ENCODE data around the gene HERC3. TPM values are rescaled to one million over a fixed set of nuclear protein-coding genes. Genes with fewer than 3 reads are reported as not detected.

Gene HERC3
- total and polyA plus RNA-seq, 10 of the 15 experiments (the other 5 are each of a cell fraction or from before 2014, with no cell fraction given), result 0.52 to 18.2 (median 2.8) TPM

GRCh38 chr4:88698519-88698918, 106.2 kb downstream of the HERC3 start (continued):
- TF ChIP-seq SP1 (IDR thresholded peaks at IDR 0.05; ENCODE audit: low read depth, low read length) (no peak), ZSCAN29 (IDR thresholded peaks at IDR 0.05) (no peak), ZBTB40 (IDR thresholded peaks at IDR 0.05; ENCODE audit: borderline replicate concordance) (no peak), BCL3 (IDR thresholded peaks at IDR 0.05; ENCODE audit: borderline replicate concordance, insufficient read depth, low read depth, low read length, poor library complexity, severe bottlenecking) (no peak), SRF (IDR thresholded peaks at IDR 0.05; ENCODE audit: low read depth in 2 of 2, low read length in 2 of 2) (no peak), YBX1 (IDR thresholded peaks at IDR 0.05) (no peak)

GRCh38 chr4:88702782-88703181, 110.5 kb downstream of the HERC3 start:
- SMC1A ChIA-PET (ENCODE audit: uncharacterized antibody, unreplicated experiment), result interaction anchor here (0.8 kb wide), 1 partner anchor 43 kb away, joined by 3 read pairs; no protein-coding TSS in a partner anchor
- H3K79me2 ChIP-seq (ENCODE audit: control insufficient read depth, insufficient read depth, low read length), result no peaks in the 10 kb centered on the region
- BruUV-seq (replicated peaks), result no TSS peak
- 64% methylated on average over 2 of the region's 2 CpGs for WGBS (ENCODE audit: insufficient coverage, insufficient replicate concordance, low lambda C conversion rate, missing lambda C conversion rate)
- no peak overlapping the region for H3K27ac ChIP-seq (ENCODE audit: control insufficient read depth, insufficient read depth)
- H3K36me3 ChIP-seq (ENCODE audit: control insufficient read depth in 2 of 2, insufficient read depth in 2 of 2, low read length in 1 of 2), result no peaks in the 10 kb centered on the region
- in situ Hi-C loops (cut with MboI), result no loop called here
- POLR2A ChIA-PET, result no interaction called here
- no peak for ATAC-seq
- no peak for DNase-seq (ENCODE audit: low read depth, low spot score)
- TF ChIP-seq SREBF2 (IDR thresholded peaks at IDR 0.05; ENCODE audit: low read length) (no peak), TAF1 (IDR thresholded peaks at IDR 0.05; ENCODE audit: borderline replicate concordance, low read depth, low read length) (no peak), STAT1 (conservative IDR thresholded peaks at IDR 0.05) (no peak), ZNF24 (IDR thresholded peaks at IDR 0.05) (no peak), MTA3 (IDR thresholded peaks at IDR 0.05; ENCODE audit: borderline replicate concordance, low read length) (no peak), HSF1 (IDR thresholded peaks at IDR 0.05; ENCODE audit: low read depth, low read length) (no peak), POLR2AphosphoS2 (IDR thresholded peaks at IDR 0.05; ENCODE audit: low read depth, low read length) (no peak), STAT3 (IDR thresholded peaks at IDR 0.05; ENCODE audit: low read depth, low read length) (no peak), HDAC2 (IDR thresholded peaks at IDR 0.05) (no peak), DPF2 (IDR thresholded peaks at IDR 0.05) (no peak), ETV6 (conservative IDR thresholded peaks at IDR 0.05 in 1 of 2, IDR thresholded peaks at IDR 0.05 in 1 of 2; ENCODE audit: borderline replicate concordance in 1 of 2, low read depth in 1 of 2) (no peak), SRF (IDR thresholded peaks at IDR 0.05; ENCODE audit: low read depth in 2 of 2, low read length in 2 of 2) (no peak), SPI1 (IDR thresholded peaks at IDR 0.05; ENCODE audit: borderline replicate concordance, insufficient read depth, low read depth, low read length) (no peak)
- no peak for FAIRE-seq
- no peaks in the 10 kb centered on the region for H3K4me1 ChIP-seq (ENCODE audit: control insufficient read depth, insufficient read depth, low read length)
- H3K27me3 ChIP-seq (replicated peaks in 1 of 2; ENCODE audit: control insufficient read depth in 2 of 2, insufficient read depth in 2 of 2, low read length in 1 of 2), result no peaks in the 10 kb centered on the region
- no peak overlapping the region for H3K9ac ChIP-seq (ENCODE audit: control insufficient read depth, insufficient read depth, low read length)
- no peak overlapping the region for H3K4me3 ChIP-seq
- H4K20me1 ChIP-seq (ENCODE audit: control insufficient read depth, insufficient read depth), result no peaks in the 10 kb centered on the region
- no peaks in the 10 kb centered on the region for H3K9me3 ChIP-seq (replicated peaks; ENCODE audit: control insufficient read depth, insufficient read depth, low read length)
- H2AFZ ChIP-seq (ENCODE audit: control insufficient read depth, low read depth, low read length), result no peak overlapping the region
- no peak overlapping the region for H3K4me2 ChIP-seq (ENCODE audit: control insufficient read depth, insufficient read depth)
- CTCF ChIA-PET, result interaction anchor here (1.3 kb wide), 2 partner anchors 11 to 163 kb away, joined by 4 to 5 read pairs; no protein-coding TSS in a partner anchor
- intact Hi-C loops (cut with micrococcal nuclease; ENCODE audit: unreplicated experiment), result no loop called here
- RAD21 ChIA-PET (ENCODE audit: unreplicated experiment), result no interaction called here
